DLD1 (cell line): ENCODE results near the gene GGT6.

ENCODE experiments used
- in situ Hi-C: cut with HindIII; loops from 2 replicates; pipeline ENCODE4 v1.10.0; 2017; ENCODE audit warnings: low sequenced_read_pairs

Gene GGT6

GRCh38 chr17:4529533-4530152 lies 30.7 kb downstream of the GGT6 start:
- in situ Hi-C loops = no loop called here

DNA sequence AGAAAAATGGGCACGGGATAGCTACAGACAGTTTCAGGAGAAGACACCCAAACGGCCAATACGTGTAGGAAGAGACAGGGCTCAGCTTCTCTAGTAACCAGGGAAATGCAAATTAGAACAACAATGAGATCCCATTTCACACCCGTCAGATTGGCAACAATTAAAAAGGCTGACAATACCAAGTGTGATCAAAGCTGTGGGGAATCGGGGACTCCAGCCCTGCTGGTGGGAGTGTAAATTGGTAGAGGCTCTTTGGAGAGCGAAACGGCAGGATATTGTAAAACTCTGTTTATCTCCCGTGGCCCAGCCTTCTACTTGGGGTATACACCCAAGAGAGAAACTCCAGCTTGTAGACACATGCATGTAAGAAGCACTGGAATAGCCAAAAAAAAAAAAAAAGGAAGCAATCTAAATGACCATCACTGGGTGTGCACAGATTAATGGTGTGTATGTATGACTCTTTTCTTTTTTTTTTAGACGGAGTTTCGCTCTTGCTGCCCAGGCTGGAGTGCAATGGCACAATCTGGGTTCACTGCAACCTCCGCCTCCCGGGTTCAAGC lies 32.7 kb downstream of the GGT6 start:
- in situ Hi-C loops = no loop called here

GRCh38 chr17:4527134-4527533 lies 33.2 kb downstream of the GGT6 start:
- in situ Hi-C loops = no loop called here

DNA sequence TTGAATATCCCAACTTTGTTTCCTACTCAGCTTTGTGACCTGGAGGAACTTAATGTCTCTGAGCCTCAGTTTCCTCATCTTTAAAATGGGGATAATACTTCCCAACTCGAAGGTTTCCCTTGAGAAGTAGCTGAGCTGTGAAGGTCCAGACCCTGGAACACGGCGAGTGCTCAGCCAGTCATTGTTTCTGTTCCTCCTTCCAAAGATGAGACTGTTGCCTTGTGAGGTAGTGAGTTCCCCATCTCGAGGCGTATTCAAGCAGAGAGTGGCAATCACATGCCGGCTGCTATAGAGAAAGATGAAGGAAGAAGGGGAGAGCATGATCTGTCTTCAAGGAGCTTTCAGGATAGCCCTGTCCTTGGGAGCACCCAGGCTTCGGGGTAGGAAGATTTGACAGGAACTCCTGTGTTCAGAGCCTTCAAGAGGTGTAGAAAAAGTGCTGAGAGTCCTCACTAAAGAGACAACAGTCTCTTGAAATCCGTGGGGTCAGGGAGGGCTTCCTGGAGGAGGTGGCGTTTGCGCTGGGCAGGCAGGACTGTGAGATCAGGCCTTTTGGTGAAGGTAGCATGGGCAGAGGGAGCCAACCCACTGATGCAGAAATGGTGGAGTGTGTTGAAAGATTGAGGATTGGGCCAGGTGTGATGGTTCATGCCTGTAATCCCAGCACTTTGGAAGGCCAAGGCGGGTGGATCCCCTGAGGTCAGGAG lies 34.5 kb downstream of the GGT6 start:
- in situ Hi-C loops = no loop called here

GRCh38 chr17:4523946-4524345 lies 36.4 kb downstream of the GGT6 start:
- in situ Hi-C loops = no loop called here

DNA sequence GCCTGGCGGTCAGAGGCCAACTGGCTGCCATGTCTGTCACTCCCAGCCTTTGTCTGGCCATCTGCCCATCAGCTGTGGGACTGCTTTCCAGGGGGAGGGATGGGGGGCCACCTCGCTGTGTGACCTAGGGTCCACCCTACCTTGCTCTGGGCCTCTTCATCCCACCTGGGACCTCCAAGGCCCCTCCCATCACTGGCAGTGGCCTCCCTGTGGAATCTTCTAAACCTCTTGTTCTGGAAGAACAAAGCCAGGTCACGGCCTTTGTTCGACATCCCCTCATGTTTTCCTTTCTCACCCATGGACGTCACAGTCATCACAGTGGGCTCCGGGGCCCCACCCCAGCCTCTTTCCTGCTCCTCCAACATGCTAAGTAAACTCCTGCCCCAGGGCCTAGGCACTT lies 37.7 kb downstream of the GGT6 start:
- in situ Hi-C loops = no loop called here

DNA sequence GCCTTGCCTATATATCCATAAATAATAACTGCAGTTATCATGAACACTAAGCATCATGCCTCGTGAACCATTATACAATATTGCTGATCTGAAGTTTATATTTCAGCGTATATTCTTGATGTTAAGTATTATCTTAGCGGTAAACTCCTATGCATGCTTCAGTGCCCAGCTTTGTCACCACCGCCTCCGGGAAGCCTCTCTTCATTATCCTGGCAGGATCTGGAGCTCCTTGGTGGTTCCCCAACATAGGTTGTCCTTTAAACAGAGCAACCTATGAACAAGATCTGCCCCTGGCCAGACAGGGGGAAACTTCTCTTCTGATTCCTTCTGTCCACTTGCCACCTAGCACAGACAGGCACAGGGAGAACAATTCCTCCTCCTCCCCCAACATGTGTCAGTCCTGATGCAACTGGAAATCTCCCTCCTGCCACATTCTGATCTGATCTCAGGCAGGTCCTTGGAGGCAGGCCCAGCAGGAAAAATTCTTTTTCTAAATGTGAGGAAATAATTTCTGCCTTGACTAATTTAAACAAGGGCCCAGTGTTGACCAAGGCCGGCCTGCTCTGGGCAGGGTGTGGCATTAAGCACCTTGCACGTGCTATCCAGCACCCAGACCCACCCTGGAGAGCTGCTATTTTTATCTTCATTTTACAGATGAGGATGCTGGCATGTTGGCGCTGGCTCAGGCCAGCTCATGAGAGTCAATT lies 39.3 kb downstream of the GGT6 start:
- in situ Hi-C loops = no loop called here

DNA sequence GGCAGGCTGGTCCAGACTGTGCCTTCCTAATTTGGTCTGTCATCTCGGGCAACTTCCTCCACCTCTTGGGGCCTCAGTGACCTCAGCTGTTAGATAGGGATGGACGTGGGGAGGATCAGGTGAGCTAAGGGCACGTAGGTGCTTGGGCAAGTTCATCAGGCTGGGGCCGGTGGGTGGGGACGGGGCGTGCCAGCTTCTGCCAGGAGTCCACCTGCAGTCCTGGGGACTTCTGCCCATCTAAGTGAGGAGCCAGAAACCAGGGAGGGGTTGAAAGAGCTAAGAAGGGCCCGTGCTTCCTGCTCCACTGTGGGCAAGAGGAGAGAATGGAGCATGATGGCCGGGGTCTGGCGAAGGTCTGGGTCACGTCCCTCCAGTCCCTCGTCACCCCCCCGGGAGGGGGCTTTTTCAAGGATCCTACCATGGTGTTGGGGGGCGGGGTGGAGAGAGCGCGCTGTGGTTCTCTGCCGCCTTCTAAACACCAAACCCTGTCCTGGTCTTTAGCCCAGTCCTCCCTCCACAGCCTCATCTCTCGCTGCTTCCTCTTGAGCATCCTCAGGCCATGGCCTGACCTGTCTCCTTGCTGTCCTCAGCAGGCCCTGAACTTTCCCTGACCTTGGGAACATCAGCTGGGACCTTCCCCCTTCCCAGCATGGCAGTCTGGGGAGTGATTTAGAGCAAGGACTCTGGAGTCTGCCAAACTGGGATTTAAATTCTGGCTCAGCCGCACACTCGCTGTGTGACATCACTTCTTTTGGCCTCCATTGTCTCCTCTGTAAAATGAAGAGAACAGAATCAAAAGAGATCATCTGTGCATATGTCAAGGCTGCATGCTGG lies 40.1 kb downstream of the GGT6 start:
- in situ Hi-C loops = no loop called here

GRCh38 chr17:4519361-4519788 lies 41.0 kb downstream of the GGT6 start:
- in situ Hi-C loops = loop anchor here (10.0 kb wide), 1 partner anchor 95 kb away; no protein-coding TSS in a partner anchor

- in situ Hi-C loops = loop anchor here (10.0 kb wide), 1 partner anchor 94 kb away; no protein-coding TSS in a partner anchor
Observed at GRCh38 chr17:4518901-4519300, 41.5 kb downstream of the GGT6 start.

DNA sequence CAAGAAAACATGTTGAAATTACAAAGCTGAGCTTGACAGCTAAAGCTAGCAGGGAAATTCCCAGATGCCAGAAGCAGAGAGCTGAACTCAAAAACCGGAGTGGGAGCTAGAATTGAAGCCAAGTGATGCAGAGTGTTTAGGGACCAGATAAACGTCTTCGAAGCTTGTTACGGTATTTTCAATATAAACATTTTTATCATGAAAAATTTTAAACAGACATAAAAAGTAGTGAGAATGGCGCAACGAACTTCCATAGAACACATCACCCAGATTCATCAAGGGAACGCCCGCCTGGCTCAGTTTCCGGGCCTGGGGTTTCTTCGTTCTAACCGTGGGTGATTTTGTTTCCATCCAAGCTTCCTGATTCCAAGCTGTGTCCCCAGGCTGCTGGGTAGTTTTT lies 43.6 kb downstream of the GGT6 start:
- in situ Hi-C loops = loop anchor here (10.0 kb wide), 1 partner anchor 92 kb away; no protein-coding TSS in a partner anchor

- in situ Hi-C loops = loop anchor here (10.0 kb wide), 1 partner anchor 91 kb away; no protein-coding TSS in a partner anchor
Observed at GRCh38 chr17:4515501-4515900, 44.9 kb downstream of the GGT6 start.

DNA sequence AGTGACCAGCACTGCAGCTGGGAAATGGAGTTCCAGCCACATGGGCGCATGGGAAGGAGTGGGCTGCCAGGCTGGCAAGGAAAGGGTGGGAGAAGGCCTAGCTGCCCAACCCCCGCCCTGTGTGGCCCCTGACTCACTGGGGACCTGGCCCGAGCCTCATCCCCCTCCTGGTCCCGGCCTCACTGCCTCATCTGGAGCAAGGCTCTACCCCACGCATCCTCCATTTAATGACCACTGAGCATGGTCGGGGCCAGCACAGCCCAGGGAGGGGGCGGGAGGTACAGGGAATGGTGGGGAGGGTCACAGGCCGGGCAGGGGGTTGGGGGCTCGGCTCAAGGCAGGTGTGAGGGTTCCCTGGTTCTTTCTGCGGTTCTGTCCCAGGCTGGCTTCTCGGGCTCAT lies 45.6 kb downstream of the GGT6 start:
- in situ Hi-C loops = loop anchor here (10.0 kb wide), 1 partner anchor 90 kb away; no protein-coding TSS in a partner anchor

DNA sequence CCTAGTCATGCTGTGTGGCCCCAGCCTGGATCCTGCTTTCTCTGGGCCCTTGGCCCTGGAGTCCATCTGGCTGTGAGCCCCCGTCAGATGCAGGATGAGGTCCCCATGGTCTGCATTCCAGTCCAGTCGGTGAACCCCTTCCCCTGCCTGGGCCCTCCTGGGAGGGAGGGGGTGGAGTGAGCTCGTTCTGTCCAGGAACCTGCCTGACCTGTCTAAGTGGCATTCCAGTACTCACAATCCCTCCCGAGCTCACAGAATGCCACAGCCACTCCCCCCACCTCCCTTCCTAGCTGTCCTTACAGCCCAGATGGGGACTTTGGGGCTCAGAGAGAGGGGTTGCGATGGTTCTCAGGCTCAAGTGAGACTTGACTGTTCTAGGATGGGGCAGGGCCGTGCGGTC lies 46.2 kb downstream of the GGT6 start:
- in situ Hi-C loops = loop anchor here (10.0 kb wide), 1 partner anchor 89 kb away; no protein-coding TSS in a partner anchor

DNA sequence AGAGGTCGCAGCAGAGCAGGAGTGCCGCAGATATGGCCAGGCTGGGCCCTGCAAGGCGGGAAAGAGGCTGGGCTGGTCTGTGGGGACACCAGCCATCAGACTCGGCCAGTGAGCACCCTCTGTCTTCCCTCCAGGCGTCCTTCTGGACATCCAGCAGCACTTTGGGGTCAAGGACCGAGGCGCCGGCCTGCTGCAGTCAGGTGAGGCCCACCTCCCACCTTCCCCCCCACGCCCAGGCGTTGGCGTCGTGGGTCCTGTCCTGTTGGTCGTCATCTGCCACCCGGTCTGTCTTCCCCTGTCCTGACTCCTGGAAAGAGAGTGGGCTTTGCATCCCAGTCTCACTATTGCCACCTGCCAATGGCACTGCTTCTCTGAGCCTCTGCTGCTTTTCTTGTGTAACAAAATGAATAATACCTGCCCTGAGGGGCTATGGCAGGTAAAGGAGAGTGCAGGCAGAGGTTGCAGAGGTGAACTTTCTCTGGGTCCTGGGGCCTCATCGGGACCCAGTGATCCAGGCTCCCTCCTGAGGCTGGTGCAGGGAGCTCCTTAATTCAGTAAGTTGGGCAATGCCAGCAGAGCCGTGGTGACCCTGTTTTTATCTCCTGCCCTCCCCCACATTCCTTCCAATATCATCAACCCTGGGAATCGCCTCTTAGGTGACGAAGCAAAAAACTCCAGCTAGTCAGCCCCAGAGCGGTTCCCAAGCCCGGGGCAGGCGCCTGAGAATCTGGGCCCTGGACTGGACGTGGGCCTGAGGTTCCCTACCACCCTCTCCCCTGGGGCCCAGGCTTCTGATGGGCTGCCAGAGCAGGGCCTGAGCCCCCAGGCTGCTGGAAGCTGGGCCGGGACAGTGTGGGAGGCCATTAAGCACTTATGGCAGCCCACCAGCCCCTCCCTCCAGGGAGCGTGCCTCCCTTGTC lies 47.0 kb downstream of the GGT6 start:
- in situ Hi-C loops = loop anchor here (10.0 kb wide), 1 partner anchor 89 kb away; no protein-coding TSS in a partner anchor

DNA sequence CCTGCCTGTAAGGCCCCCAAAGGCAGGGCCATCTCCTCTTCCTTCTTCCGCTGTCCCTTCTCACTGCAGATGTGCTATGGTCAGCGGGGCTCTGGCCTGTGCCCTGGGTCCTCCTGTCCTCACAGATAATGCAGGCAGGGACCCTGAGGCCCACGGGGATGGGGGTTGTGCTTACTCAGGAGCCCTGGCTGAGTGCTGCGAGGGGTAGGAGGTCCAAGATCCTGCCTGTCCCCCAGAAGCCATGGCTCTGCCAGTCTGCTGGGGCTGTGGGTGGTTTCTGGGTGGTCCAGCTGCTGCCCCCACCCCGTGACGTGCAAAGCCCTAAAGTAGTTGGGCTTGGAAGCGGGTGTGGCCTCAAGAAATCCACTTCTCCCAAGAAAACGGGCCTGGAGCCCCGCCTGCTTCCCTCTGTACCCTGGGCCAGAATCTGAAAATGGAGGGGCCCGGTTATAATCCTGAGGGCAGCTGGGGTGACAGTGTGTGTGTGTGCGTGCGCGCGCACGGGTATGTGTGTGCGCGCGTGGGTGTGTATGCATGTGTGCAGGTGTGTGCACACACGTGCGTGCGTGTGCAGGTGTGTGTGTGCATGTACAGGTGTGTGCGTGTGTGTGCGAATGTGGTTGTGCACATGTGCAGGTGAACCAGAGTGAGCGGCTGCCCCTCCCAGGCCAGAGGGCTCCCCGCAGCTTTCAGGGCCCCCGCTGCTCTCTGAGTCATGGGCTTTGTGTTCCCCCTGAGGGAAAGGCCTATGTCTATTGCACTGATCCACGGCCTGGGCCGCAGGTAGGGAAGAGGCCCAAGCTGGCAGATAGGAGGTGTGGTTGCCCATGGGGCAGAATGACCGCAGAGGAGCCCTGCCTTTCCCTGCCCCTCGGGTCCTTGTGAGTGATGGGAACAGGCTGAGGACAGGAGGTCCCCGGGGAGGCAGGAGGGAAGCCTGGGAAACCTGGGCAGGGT lies 47.9 kb downstream of the GGT6 start:
- in situ Hi-C loops = loop anchor here (10.0 kb wide), 1 partner anchor 88 kb away; no protein-coding TSS in a partner anchor

- in situ Hi-C loops = loop anchor here (10.0 kb wide), 1 partner anchor 87 kb away; no protein-coding TSS in a partner anchor
Observed at GRCh38 chr17:4511199-4511932, 49.0 kb downstream of the GGT6 start.
